NCI-H2171 treated with DMSO at 0.1 percent for 48 hours (cell line): ENCODE measurements around the gene COPS6.

ENCODE experiments used
- DNase-seq: peaks from one replicate; lab custom pipeline; 2025; lab: John Stamatoyannopoulos, UW

The COPS6 gene

GRCh38 chr7:100102950-100103840 is 14.4 kb downstream of the COPS6 start:
- no peak for DNase-seq

- no peak for DNase-seq
Observed at GRCh38 chr7:100105534-100105933, 16.8 kb downstream of the COPS6 start.

GRCh38 chr7:100106633-100107032 is 17.9 kb downstream of the COPS6 start:
- DNase-seq, result no peak

GRCh38 chr7:100107125-100107737 is 18.5 kb downstream of the COPS6 start:
- DNase-seq, result no peak

DNA sequence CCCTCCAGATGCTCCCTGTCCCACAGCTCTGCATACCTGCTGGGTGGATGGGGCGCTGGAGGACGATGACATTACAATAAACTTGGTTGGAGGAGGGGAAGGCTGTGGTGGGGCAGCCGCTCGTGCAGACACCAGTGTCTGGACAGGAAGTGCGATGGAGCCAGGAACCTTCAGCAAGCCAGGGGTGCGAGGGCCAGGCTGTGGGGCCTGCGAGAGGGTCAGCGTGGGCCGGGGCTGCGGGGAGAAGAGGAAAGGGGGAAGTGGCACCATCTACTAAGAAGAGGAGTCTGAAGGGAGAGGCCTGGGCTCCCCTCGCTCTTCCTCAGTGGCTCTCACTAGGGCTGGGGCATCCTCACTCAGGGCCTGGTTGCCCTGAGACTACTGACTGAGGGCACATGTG is 19.1 kb downstream of the COPS6 start:
- no peak for DNase-seq

DNA sequence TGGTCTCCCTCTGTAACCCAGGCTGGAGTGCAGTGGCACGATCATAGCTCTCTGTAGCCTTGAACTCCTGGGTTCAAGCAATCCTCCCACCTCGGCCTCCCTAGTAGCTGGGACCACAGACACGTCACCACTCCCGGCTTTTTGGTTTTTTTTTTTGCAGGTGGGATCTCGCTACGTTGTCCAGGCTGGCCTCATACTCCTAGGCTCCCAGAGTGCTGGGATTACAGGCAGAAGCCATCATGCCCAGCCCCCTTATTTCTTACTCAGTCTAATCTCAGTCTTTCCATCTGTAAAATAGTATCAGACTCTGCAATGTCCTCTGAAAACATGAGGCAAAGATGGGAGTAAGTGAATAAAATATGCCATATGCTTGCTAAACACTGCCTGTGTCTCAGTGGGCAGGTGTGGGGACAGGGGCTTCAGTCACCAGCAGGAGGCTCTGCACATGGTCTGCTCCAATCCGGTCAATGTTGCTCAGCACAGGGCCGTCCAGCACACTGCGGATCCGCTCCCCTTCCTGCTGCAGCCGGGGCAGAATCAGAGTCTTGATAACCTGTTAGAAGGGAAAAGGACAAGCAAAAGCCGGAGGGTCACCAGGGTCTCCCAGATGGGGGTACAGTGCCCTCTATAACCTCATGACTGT is 20.9 kb downstream of the COPS6 start:
- DNase-seq, result no peak

DNA sequence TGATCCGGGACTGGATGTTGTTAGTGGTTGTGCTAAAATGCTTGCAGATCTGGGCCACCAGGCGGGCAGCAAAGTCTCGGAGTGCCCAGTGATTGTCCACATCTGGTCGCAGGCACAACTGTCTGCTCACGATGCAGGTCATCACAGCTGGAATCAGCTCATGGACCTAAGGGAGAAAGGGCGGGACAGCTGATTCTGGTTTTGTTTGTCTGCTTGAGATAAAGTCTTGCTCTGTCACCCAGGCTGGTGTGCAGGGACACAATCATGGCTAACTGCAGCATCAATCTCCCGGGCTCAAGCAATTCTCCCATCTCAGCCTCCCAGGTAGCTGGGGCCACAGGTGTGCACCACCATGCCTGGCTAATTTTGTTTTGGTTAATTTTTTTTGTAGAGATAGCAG is 22.4 kb downstream of the COPS6 start:
- DNase-seq, result no peak

DNA sequence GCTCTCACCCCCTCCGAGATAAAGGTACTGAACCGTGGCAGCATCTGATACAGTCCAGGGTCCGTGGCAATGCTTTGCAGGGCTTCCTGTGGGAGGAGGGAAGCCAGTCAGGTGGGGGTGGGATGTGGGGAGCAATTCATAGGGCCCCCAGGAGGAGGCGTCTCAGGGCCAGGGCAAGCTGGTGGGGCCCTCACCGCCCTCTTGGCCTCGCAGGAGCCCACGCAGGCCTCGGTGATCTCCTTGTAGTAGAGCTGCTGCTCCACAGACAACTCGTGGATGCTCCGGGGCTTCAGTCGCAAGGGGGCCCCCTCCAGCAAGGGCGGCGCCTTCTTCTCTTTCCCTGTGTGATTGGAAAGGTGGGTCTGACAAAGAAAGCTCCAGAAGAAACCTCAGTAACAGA is 23.1 kb downstream of the COPS6 start:
- DNase-seq, result no peak

GRCh38 chr7:100115026-100115425 is 26.3 kb downstream of the COPS6 start:
- no peak for DNase-seq

DNA sequence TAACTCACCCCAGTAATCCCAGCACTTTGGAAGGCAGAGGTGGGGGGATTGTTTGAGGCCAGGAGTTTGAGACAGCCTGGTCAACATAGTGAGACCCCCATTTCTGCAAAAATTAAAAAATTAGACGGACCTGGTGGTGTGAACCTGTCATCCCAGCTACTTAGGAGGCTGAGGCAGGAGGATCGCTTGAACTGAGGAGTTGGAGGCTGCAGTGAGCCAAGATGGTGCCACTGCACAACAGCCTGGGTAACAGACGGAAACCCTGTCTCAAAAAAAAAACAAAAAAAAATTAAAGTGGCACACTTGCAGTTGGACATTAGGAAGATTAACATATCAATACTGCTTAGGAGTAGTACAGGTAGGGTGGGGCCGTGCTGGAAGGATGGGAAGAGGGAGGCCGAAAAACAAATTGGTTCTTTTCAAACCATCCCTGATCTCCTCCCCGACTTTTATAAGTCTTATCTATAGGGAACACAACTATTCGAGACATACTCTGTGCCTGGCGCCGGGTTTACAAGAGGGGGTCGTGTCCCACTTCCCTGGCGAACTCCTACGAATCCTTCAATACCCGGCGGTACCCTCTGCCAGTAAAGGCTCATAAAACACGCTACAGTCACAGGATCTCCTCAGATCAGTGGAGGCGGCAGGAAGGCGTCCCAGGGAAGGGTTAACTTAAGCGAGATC is 29.8 kb downstream of the COPS6 start:
- DNase-seq, result no peak

GRCh38 chr7:100119072-100119969 is 30.6 kb downstream of the COPS6 start, which contains the start of the genes CNPY4 and TAF6:
Gene CNPY4, plus strand, starts transcription at chr7:100119634. Its CDS starts 111 bp downstream, at chr7:100119745.
Gene TAF6, minus strand, starts transcription at chr7:100119358. Its CDS starts 5,149 bp downstream, at chr7:100114209.
- peak; percentile 95 for DNase-seq

DNA sequence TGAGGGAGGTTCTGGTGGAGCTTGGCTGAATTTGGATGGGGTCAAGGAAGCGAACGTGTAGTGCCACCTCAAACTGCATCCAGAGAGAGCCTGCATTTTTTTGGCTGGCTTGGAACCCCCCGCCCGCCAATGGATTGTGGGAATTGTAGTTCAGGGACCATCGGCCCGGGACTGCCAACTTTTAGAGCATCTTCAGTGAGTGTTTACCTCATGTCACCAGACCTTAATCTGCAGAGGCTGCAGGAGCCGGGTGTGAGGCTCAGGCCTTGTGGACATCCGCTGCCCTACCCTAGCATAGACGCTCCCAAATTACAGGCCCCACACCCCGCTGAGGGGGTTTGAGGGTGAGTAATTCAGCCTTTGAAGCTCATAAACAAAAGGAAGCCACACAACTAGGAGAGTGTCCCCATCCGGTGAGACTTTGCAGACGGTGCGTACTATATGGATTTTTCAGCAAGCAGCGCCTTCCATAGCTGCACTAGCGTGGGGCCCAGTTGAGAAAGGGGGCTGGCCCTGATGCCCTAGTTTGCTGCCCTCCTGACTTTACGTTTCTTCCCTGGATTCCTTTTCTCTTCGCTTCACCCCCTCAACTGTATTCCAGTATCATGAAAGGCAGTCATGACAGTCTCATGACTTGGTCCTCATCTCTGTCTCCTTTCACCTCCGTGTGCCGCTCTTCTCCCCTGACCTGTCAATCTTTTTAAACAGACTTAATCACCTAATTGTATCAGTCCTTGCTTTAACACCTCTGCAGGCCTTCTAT is 31.4 kb downstream of the COPS6 start:
- peak; percentile 67 for DNase-seq

GRCh38 chr7:100120733-100121036 is 31.9 kb downstream of the COPS6 start:
- no peak for DNase-seq

DNA sequence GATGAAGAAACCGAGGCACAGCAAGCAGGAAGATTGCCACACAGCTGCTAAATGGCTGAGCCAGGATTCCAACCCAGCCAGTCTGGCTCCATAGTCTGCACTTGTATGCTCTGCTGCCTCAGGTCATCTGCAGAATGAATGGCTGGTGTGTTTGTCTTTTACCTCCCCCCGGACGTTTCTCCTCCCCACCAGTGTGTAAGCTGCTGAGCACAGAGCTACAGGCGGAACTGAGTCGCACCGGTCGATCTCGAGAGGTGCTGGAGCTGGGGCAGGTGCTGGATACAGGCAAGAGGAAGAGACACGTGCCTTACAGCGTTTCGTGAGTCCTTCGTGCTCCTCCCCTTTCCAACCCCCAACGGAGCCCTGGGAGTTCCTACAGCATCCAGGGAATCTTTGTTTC is 33.3 kb downstream of the COPS6 start:
- DNase-seq, result no peak

GRCh38 chr7:100122568-100122967 is 33.8 kb downstream of the COPS6 start:
- DNase-seq, result no peak

- DNase-seq, result no peak
Observed at GRCh38 chr7:100124301-100125230, 35.8 kb downstream of the COPS6 start.

DNA sequence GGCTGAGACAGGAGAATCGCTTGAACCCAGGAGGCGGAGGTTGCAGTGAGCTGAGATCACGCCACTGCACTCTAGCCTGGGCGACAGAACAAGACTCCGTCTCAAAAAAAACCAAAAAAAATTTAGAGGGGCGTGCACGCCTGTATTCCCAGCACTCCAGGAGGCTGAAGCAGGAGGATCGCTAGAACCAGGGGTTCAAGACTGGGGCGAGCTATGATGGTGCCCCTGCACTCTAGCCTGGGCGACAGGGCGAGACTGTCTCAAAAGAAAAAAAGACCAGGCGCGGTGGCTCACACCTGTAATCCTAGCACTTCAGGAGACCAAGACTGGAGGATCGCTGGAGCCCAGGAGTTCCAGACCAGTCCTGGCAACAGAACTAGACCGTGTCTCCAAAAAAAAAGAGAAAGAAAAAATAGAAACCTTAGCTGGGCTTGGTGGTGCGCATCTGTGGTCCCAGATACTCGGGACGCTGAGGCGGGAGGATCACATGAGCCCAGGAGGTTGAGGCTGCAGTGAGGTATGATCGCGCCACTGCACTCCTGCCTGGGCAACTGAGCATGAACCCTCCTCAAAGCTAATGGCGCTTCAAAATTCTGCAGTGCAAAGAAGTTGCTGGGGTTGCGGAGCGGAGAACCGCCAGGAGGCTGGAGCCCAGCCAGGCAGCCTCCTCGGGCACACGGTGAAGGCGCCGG is 37.6 kb downstream of the COPS6 start:
- DNase-seq, result no peak

- peak; percentile 94 for DNase-seq
Observed at GRCh38 chr7:100126931-100127865, 38.4 kb downstream of the COPS6 start, which contains the start of gene MBLAC1. Gene MBLAC1, plus strand, starts transcription at chr7:100126967. Its CDS starts 429 bp downstream, at chr7:100127396.
